Lung (tissue), 12 donors: Measurements from ENCODE around the gene WASF2. TPM values are rescaled to one million over a fixed set of nuclear protein-coding genes. Genes with fewer than 3 reads are reported as not detected.
"Not testable (repeated sequence)": the region's sequence is repeated elsewhere in the genome, so short reads cannot be mapped to it uniquely, and the experiment has no call there.

Source experiments
- ATAC-seq: fragments of 200-7000 bp; cut with Tn5 transposase; one replicate; pipeline ENCODE4 v1.9.1; 2020; ENCODE audit warnings: moderate number of reproducible peaks; ENCODE audit not compliant: insufficient read depth, low FRiP score
- DNase-seq, 3 donors: peaks; one replicate each; pipeline ENCODE4 v3.0.0-alpha.2; 2013 to 2017
- H3K27ac ChIP-seq, 2 donors: one replicate each; pipeline ENCODE4 v1.5.1; 2013; ENCODE audit warnings: mild to moderate bottlenecking in 2 of 2, moderate library complexity in 2 of 2, control low read depth in 1 of 2, inconsistent platforms in 1 of 2, low read depth in 1 of 2, low read length in 1 of 2
- H3K27me3 ChIP-seq, 3 donors: one replicate each; pipeline ENCODE4 v1.5.1; 2013; ENCODE audit warnings: low read length in 2 of 3; ENCODE audit not compliant: control insufficient read depth in 3 of 3, insufficient read depth in 3 of 3
- H3K36me3 ChIP-seq, 4 donors: one replicate each; pipeline ENCODE4 v1.5.1; 2013; ENCODE audit warnings: low read length in 4 of 4, mild to moderate bottlenecking in 1 of 4, moderate library complexity in 1 of 4; ENCODE audit not compliant: control insufficient read depth in 4 of 4, insufficient read depth in 4 of 4
- H3K4me1 ChIP-seq, 5 donors: one replicate each; pipeline ENCODE4 v1.5.1; 2013; ENCODE audit warnings: low read length in 5 of 5, mild to moderate bottlenecking in 2 of 5, moderate library complexity in 1 of 5; ENCODE audit not compliant: control insufficient read depth in 5 of 5, insufficient read depth in 5 of 5
- H3K4me3 ChIP-seq: one replicate; pipeline ENCODE4 v1.5.1; 2013; ENCODE audit warnings: mild to moderate bottlenecking, control low read depth, moderate library complexity
- H3K9ac ChIP-seq, 2 donors: one replicate each; pipeline ENCODE4 v1.5.1; 2013; ENCODE audit warnings: low read length in 2 of 2, control low read depth in 1 of 2; ENCODE audit not compliant: insufficient read depth in 1 of 2
- H3K9me3 ChIP-seq, 4 donors: one replicate each; pipeline ENCODE4 v1.5.1; 2013; ENCODE audit warnings: low read length in 3 of 4, mild to moderate bottlenecking in 1 of 4, moderate library complexity in 1 of 4; ENCODE audit not compliant: control insufficient read depth in 4 of 4, insufficient read depth in 3 of 4
- WGBS, 2 donors: extraction: QIAGEN DNeasy Blood & Tissue Kit; methylation state at CpG; one replicate each; pipeline ENCODE4 v1.1.7; 2013; 5-methylcytosine and 5-hydroxymethylcytosine counted together
- polyA plus RNA-seq, 2 donors: library from polyadenylated mRNA; stranded (reverse); fragments of 200-250 nt; gene quantifications; one replicate each; pipeline ENCODE4 v1.2.1, GENCODE V29; 2013
- total RNA-seq, 2 donors: library from RNA; depleted of rRNA in 1 of 2; stranded (reverse); fragments of >200 nt in 1 of 2; gene quantifications; one replicate each; pipeline ENCODE4 v1.2.1, GENCODE V29; 2014 to 2021
- TF ChIP-seq, protein P1 (sequence below): IDR thresholded peaks from 2 replicates; pipeline ENCODE4 v1.5.1; 2012; ENCODE audit warnings: mild to moderate bottlenecking; ENCODE audit errors: control extremely low read depth, extremely low read depth
- donor health status: control.
- donor health status: control.
- donor health status: Bipolar disorder and iron deficiency.
- donor health status: healthy.
- donor health status: DM: yes; HTN: yes; CAD: no.

WASF2 gene
- total and polyA plus RNA-seq, 4 donors: 27.3 to 136 (median 49.5) TPM

GRCh38 chr1:27433706-27434105 is 56.3 kb downstream of the WASF2 start:
- H3K27ac ChIP-seq: peak overlapping the region in 1 of 2 donors; percentile 17
- TF ChIP-seq, protein P1, sequence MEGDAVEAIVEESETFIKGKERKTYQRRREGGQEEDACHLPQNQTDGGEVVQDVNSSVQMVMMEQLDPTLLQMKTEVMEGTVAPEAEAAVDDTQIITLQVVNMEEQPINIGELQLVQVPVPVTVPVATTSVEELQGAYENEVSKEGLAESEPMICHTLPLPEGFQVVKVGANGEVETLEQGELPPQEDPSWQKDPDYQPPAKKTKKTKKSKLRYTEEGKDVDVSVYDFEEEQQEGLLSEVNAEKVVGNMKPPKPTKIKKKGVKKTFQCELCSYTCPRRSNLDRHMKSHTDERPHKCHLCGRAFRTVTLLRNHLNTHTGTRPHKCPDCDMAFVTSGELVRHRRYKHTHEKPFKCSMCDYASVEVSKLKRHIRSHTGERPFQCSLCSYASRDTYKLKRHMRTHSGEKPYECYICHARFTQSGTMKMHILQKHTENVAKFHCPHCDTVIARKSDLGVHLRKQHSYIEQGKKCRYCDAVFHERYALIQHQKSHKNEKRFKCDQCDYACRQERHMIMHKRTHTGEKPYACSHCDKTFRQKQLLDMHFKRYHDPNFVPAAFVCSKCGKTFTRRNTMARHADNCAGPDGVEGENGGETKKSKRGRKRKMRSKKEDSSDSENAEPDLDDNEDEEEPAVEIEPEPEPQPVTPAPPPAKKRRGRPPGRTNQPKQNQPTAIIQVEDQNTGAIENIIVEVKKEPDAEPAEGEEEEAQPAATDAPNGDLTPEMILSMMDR: no peak
- H3K27me3 ChIP-seq: no peaks in the 10 kb centered on the region
- H3K9me3 ChIP-seq: no peaks in the 10 kb centered on the region
- ATAC-seq: no peak
- peaks cover 24 to 64% (median 28%) of the 10 kb centered on the region in 5 donors for H3K4me1 ChIP-seq
- WGBS, 2 donors: 89 to 92% methylated on average over 3 of the region's 3 CpGs
- H3K9ac ChIP-seq: no peak overlapping the region
- no peak overlapping the region for H3K4me3 ChIP-seq
- no peak for DNase-seq
- no peaks in the 10 kb centered on the region for H3K36me3 ChIP-seq

GRCh38 chr1:27432725-27433124 is 57.2 kb downstream of the WASF2 start:
- ATAC-seq, DNase-seq, H3K4me3 ChIP-seq, H3K9me3 ChIP-seq, H3K36me3 ChIP-seq, H3K9ac ChIP-seq, H3K27me3 ChIP-seq: not testable (repeated sequence)
- H3K27ac ChIP-seq: peak overlapping the region in 1 of 2 donors; percentile 40
- 76 to 79% methylated on average over 1 of the region's 1 CpG for WGBS, 2 donors
- H3K4me1 ChIP-seq: peaks cover 22 to 63% (median 29%) of the 10 kb centered on the region in 5 donors

- 62 to 75% methylated on average over 2 of the region's 2 CpGs for WGBS, 2 donors
- Histone ChIP-seq H3K4me3 (no peak overlapping the region), H3K27ac (peak overlapping the region; percentile 74 to 86), H3K36me3 (peaks cover 6 to 14% (median 7%) of the 10 kb centered on the region in 4 donors), H3K9me3 (no peaks in the 10 kb centered on the region), H3K4me1 (peaks cover 21 to 71% (median 28%) of the 10 kb centered on the region in 5 donors), H3K9ac (no peak overlapping the region), H3K27me3 (no peaks in the 10 kb centered on the region)
- ATAC-seq (no peak), DNase-seq (no peak)
- TF ChIP-seq, protein P1: no peak
Observed at GRCh38 chr1:27431601-27431940, 58.4 kb downstream of the WASF2 start.

GRCh38 chr1:27430903-27431600 is 58.9 kb downstream of the WASF2 start:
- Histone ChIP-seq H3K9ac (no peak overlapping the region), H3K36me3 (peaks cover 7 to 19% (median 9%) of the 10 kb centered on the region in 4 donors), H3K27me3 (no peaks in the 10 kb centered on the region), H3K27ac (peak overlapping the region; percentile 74 to 86), H3K4me3 (no peak overlapping the region), H3K9me3 (no peaks in the 10 kb centered on the region), H3K4me1 (peaks cover 16 to 67% (median 24%) of the 10 kb centered on the region in 5 donors)
- ATAC-seq (peak; percentile 25), DNase-seq (peak; percentile 37 to 79 (median 76))
- WGBS, 2 donors: 8 to 24% methylated on average over 1 of the region's 1 CpG
- TF ChIP-seq, protein P1: no peak
